Brain microvascular endothelial cell (primary cell): ENCODE results near the gene SEMA6B.
"Not testable (repeated sequence)": the region's sequence is repeated elsewhere in the genome, so short reads cannot be mapped to it uniquely, and the experiment has no call there.

Experiments
- DNase-seq: peaks from one replicate; pipeline ENCODE4 v3.0.0-alpha.2; 2020
- H3K27ac ChIP-seq: fragments of 250-450 bp; sonication (Bioruptor Pico); 2 replicates; pipeline ENCODE4 v1.5.1; 2020; ENCODE audit warnings: mild to moderate bottlenecking, moderate library complexity
- H3K27me3 ChIP-seq: fragments of 250-450 bp; sonication (Bioruptor Pico); replicated peaks from 2 replicates; pipeline ENCODE4 v1.5.1; 2020; ENCODE audit warnings: mild to moderate bottlenecking
- H3K36me3 ChIP-seq: fragments of 250-450 bp; sonication (Bioruptor Pico); replicated peaks from 2 replicates; pipeline ENCODE4 v1.5.1; 2020; ENCODE audit warnings: mild to moderate bottlenecking
- H3K4me3 ChIP-seq: 2 replicates; pipeline ENCODE4 v1.5.1; 2011; ENCODE audit warnings: low read depth, mild to moderate bottlenecking, control low read depth, low read length, moderate library complexity
- in situ Hi-C: cut with HindIII; loops from 2 replicates; pipeline ENCODE4 v1.10.0; 2017; ENCODE audit warnings: low sequenced_read_pairs, low pct_ligation_motif_present
- TF ChIP-seq, protein P1 (sequence below): IDR thresholded peaks from 2 replicates; pipeline ENCODE4 v1.5.1; 2011; ENCODE audit warnings: low read depth, mild to moderate bottlenecking, moderate library complexity, low read length, control low read depth, inconsistent platforms; ENCODE audit errors: missing control alignments

The SEMA6B gene

DNA sequence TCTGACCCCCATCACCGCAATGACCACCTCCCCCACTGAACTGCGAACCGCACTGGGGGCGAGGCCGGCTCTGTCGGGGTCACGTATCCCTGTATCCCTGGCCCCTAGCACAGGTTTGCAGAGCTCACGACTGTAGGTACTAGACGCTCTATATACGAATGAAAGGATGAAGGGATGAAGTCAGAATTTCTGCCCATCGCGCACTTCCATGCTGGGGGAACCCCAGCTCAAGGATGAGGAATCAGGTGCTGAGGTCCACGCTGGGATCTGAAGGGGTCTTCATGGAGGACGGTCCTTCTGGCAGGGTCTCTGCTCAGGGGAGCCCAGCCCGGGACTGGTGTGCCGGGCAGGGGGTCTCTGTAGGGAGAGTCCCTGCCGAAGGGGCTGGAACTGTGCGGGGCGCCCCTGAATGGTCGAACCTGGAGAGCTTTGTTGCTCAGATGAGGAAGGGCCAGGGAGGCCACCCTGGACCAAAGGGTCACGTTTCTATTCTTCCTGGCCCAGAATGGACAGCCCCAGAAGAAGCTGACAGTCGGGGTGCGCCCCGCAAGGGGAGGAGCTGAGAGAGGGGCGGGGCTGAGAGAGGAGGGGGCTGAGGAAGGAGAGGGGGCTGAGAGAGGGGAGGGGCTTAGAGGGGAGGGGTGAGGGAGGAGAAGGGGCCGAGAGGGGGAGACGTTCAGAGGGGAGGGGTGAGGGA is 37.9 kb upstream of the SEMA6B start:
- in situ Hi-C loops = no loop called here
- TF ChIP-seq, protein P1, sequence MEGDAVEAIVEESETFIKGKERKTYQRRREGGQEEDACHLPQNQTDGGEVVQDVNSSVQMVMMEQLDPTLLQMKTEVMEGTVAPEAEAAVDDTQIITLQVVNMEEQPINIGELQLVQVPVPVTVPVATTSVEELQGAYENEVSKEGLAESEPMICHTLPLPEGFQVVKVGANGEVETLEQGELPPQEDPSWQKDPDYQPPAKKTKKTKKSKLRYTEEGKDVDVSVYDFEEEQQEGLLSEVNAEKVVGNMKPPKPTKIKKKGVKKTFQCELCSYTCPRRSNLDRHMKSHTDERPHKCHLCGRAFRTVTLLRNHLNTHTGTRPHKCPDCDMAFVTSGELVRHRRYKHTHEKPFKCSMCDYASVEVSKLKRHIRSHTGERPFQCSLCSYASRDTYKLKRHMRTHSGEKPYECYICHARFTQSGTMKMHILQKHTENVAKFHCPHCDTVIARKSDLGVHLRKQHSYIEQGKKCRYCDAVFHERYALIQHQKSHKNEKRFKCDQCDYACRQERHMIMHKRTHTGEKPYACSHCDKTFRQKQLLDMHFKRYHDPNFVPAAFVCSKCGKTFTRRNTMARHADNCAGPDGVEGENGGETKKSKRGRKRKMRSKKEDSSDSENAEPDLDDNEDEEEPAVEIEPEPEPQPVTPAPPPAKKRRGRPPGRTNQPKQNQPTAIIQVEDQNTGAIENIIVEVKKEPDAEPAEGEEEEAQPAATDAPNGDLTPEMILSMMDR = no peak
- Histone ChIP-seq H3K36me3 (no peaks in the 10 kb centered on the region), H3K4me3 (no peak overlapping the region), H3K27me3 (peaks cover 10% of the 10 kb centered on the region), H3K27ac (no peak overlapping the region)
- no peak for DNase-seq

GRCh38 chr19:4596033-4596904 is 36.8 kb upstream of the SEMA6B start:
- Histone ChIP-seq H3K4me3 (no peak overlapping the region), H3K27ac (no peak overlapping the region), H3K27me3 (peaks cover 10% of the 10 kb centered on the region), H3K36me3 (no peaks in the 10 kb centered on the region)
- no peak for DNase-seq
- TF ChIP-seq, protein P1 = no peak
- in situ Hi-C loops = no loop called here

DNA sequence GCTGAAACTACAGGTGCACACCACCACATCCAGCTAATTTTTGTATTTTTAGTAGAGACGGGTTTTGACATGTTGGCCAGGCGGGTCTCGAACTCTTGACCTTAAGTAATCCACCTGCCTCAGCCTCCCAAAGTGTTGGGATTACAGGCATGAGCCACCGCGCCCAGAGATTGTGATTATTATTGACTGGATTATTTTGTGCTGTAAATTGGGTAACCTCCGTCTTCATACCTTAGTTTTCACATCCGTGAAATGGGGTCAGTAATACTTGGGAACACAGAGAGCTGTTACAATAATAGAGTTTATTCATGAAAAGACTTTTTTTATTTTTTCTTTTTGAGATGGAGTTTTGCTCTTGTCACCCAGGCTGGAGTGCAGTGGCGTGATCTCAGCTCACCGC is 35.7 kb upstream of the SEMA6B start:
- DNase-seq, H3K4me3 ChIP-seq, H3K36me3 ChIP-seq, in situ Hi-C loops, H3K27ac ChIP-seq: not testable (repeated sequence)
- H3K27me3 ChIP-seq = peaks cover 11% of the 10 kb centered on the region

DNA sequence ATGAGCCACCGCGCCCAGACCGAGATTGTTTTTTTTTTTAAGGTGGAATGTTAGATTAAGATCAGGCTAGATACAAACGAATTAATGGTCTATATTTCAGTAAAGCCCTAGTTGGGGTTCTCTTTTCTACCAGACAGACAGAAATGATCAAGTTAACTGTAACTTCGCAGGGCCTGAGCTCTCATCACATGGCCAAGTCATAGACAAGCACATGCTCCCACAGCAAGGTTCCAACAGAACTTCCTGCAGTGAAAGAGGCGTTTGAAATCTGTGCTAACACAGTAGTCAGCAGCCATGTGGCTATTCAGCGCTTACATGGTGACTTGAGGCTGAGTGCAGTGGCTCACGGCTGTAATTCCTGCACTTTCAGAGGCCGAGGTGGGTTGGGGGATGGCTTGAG is 34.7 kb upstream of the SEMA6B start:
- H3K4me3 ChIP-seq = no peak overlapping the region
- in situ Hi-C loops = no loop called here
- H3K27me3 ChIP-seq = peaks cover 9% of the 10 kb centered on the region
- TF ChIP-seq, protein P1 = no peak
- peak; percentile 6 for DNase-seq
- H3K36me3 ChIP-seq = no peaks in the 10 kb centered on the region
- no peak overlapping the region for H3K27ac ChIP-seq

DNA sequence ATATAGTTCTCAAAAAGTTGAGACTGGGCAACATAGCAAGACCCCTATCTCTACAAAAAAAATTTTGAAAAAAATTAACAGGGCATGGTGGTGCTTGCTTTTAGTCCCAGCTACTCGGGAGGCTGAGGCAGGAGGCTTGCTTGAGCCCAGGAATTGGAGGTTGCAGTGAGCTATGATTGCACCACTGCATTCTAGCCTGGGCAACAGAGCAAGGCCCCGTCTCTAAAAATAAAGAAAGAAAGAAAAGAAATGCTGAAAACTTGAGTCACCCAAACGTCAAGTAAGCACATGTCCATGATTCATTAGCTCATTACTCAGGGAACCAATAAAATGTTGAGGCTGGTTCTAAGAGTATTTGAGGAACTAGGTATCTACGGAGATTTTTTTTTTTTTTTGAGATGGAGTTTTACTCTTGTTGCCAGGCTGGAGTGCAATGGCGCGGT is 33.9 kb upstream of the SEMA6B start:
- Histone ChIP-seq H3K36me3 (no peaks in the 10 kb centered on the region), H3K4me3 (no peak overlapping the region), H3K27ac (no peak overlapping the region), H3K27me3 (peaks cover 9% of the 10 kb centered on the region)
- in situ Hi-C loops = no loop called here
- TF ChIP-seq, protein P1 = no peak
- peak; percentile 16 for DNase-seq

DNA sequence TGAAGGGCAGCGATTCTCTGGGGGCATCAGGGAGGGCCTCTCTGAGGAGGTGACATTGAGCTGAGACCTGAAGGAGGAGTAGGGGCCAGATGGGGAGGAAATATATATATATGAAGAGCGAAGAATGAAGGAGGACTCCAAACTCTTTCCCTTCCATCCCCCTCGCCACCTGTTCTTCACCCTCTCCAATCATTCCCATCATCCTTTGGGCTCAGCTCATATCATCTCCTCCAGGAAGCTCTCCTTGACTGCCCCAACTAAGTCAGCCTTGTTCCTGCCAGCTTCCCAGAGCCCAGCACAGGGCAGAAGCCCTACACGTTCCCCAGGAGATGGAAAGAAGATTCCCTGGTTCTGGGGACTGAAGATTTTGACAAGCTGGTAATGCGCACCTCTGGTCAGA is 33.0 kb upstream of the SEMA6B start:
- DNase-seq = no peak
- no peak overlapping the region for H3K4me3 ChIP-seq
- H3K27me3 ChIP-seq = peaks cover 8% of the 10 kb centered on the region
- in situ Hi-C loops = no loop called here
- TF ChIP-seq, protein P1 = no peak
- no peaks in the 10 kb centered on the region for H3K36me3 ChIP-seq
- H3K27ac ChIP-seq = no peak overlapping the region
